HG02943 (cell line): ENCODE data around the gene NCK1.
"Not testable (repeated sequence)": the region's sequence is repeated elsewhere in the genome, so short reads cannot be mapped to it uniquely, and the experiment has no call there.

ENCODE experiments used
- ATAC-seq: cut with Tn5 transposase; IDR thresholded peaks from one replicate; pipeline ENCODE4 v1.9.1; 2021; ENCODE audit warnings: mild to moderate bottlenecking, low read depth, moderate library complexity; ENCODE audit not compliant: unreplicated experiment

Gene NCK1

GRCh38 chr3:136979204-136979603, 117.2 kb downstream of the NCK1 start:
- ATAC-seq = no peak

DNA sequence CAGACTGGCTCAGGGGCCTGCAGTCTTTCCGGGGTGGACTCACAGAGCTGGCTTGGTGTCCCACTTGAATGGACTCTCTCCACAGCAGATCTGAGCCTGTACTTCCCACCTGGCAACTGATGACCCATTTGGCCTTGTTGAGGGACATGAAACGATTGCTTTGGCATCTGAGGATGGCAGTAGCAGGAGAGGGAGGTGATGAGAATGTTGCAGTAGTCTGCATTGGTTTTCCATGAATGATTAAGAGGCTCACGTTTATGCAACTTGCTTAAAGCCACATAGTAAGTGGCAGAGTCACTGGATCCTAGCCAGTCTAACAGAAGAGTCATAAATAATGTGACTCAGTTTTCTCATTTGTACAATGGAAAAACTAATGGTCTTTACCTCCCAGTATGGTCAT, 117.7 kb downstream of the NCK1 start:
- no peak for ATAC-seq

GRCh38 chr3:136982033-136982432, 120.0 kb downstream of the NCK1 start:
- no peak for ATAC-seq

- no peak for ATAC-seq
Observed at GRCh38 chr3:136982520-136983138, 120.6 kb downstream of the NCK1 start.

- ATAC-seq = no peak
Observed at GRCh38 chr3:136984837-136985236, 122.8 kb downstream of the NCK1 start.

DNA sequence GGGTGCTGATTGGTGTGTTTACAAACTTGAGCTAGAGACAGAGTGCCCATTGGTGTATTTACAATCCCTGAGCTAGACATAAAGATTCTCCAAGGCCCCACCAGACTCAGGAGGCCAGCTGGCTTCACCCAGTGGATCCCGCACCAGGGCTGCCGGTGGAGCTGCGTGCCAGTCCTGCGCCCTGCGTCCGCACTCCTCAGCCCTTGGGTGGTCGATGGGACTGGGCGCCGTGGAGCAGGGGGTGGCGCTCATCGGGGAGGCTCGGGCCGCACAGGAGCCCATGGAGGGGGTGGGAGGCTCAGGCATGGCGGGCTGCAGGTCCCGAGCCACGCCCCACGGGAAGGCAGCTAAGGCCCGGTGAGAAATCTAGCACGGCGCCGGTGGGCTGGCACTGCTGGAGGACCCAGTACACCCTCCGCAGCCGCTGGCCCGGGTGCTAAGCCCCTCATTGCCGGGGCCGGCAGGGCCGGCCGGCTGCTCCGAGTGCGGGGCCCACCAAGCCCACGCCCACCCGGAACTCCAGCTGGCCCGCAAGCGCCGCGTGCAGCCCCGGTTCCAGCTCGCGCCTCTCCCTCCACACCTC, 125.5 kb downstream of the NCK1 start:
- ATAC-seq = not testable (repeated sequence)

DNA sequence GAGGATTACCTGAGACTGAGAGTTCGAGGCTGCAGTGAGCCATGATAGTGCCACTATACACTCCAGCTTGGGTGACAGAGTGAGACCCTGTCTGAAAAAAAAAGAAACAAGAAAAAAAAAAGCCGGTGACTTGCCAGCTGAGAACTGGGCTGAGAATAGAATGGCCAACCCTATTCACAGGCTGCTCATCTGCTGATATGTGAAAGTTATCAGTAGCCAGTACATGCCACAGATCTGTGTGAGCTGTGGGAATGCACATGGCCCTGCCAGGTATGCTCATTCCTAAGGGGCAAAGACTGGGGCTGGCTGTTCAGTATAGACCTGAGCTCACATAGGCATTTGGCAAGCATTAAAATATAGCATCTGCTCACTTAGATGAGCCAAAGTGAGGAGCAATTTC, 126.6 kb downstream of the NCK1 start:
- ATAC-seq = no peak

GRCh38 chr3:136989781-136990524, 127.9 kb downstream of the NCK1 start:
- ATAC-seq = no peak

DNA sequence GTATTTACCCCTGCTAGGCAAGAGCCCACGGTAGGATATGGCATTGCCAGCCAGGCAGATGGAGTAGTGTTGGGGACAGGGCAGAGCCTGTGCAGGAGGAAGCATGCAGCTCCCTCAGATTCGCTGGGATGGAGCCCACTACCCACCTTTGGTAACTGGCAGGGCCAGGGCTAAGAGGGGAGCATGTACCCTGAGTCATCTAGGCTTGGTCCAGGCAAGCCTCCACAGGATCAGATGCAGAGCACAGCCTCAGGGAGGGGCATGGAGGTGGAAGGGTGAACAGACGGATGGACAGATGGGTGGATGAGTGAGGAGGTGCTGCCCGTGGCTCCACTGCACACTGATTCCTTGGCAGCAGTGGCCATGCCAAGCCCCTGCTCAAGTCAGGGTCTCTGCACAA, 128.8 kb downstream of the NCK1 start:
- no peak for ATAC-seq

- ATAC-seq = no peak
Observed at GRCh38 chr3:136992115-136992514, 130.1 kb downstream of the NCK1 start.

DNA sequence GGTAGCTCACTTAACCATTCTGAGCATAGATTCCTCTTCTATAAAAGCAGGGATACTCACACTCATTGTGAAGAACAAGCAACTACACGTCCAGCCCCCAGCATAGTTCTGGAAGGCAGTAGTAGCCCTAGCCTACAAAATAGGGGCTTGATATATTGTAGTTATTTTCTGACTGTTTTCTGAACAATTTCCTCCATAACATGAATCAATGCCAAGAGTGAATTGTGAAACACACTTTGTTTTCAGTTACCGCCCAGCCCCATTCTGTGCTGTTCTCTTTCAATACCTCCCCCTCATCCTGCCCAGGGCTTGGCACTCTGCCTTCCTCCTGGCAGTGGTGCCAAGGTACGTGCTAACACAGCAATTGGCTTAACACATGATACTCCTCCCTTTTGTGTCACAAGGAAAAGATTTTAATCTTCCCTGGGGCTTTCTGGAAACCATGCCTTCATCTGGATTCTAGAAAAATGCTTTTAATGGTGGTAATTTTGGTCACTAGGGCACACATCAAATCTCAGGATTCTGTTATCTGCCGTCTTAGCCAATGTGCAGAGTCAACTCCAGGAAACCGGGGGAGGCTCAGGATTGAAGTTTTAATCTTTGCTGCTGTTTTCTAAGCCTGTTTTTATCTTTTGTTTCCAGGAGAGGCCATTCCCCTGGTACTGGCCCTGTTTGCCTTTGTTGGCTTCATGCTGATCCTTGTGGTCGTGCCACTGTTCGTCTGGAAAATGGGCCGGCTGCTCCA, 132.9 kb downstream of the NCK1 start:
- no peak for ATAC-seq

- no peak for ATAC-seq
Observed at GRCh38 chr3:136995652-136996051, 133.6 kb downstream of the NCK1 start.
